ENCODE measurements around the gene EFCAB13.
"Not testable (repeated sequence)": the region's sequence is repeated elsewhere in the genome, so short reads cannot be mapped to it uniquely, and the experiment has no call there.

DNA sequence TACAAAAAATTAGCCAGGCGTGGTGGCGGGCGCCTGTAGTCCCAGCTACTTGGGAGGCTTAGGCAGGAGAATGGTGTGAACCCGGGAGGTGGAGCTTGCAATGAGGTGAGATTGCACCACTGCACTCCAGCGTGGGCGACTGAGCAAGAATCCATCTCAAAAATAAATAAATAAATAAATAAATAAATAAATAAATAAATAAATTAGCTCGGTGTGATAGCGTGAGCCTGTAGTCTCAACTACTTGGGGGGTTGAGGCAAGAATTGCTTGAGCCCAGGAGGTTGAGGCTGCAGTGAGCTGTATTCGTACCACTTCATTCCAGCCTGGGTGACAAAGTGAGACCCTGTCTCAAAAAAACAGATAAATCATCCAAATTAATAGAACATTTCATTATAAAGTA lies 108.5 kb downstream of the EFCAB13 start:
- TF ChIP-seq, protein P1, sequence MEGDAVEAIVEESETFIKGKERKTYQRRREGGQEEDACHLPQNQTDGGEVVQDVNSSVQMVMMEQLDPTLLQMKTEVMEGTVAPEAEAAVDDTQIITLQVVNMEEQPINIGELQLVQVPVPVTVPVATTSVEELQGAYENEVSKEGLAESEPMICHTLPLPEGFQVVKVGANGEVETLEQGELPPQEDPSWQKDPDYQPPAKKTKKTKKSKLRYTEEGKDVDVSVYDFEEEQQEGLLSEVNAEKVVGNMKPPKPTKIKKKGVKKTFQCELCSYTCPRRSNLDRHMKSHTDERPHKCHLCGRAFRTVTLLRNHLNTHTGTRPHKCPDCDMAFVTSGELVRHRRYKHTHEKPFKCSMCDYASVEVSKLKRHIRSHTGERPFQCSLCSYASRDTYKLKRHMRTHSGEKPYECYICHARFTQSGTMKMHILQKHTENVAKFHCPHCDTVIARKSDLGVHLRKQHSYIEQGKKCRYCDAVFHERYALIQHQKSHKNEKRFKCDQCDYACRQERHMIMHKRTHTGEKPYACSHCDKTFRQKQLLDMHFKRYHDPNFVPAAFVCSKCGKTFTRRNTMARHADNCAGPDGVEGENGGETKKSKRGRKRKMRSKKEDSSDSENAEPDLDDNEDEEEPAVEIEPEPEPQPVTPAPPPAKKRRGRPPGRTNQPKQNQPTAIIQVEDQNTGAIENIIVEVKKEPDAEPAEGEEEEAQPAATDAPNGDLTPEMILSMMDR (conservative IDR thresholded peaks at IDR 0.05 in 1 of 2, IDR thresholded peaks at IDR 0.05 in 1 of 2; ENCODE audit: extremely low read depth in 1 of 2, insufficient read depth in 1 of 2, low read depth in 1 of 2, low read length in 2 of 2), result not testable (repeated sequence)
- not testable (repeated sequence) for TF ChIP-seq EZH2 (IDR thresholded peaks at IDR 0.05; ENCODE audit: borderline replicate concordance, low read length)

Data from mammary epithelial cell (primary cell).